PC-9 (cell line): ENCODE results near the gene UPF2.

Source experiments
- EZH2 ChIP-seq: fragments of 200-600 bp; sonication (generic); IDR thresholded peaks from 2 replicates; pipeline ENCODE4 v1.8.0; 2017; ENCODE audit warnings: antibody characterized with exemption, low read depth
- TF ChIP-seq, protein P1 (sequence below): fragments of 200-600 bp; sonication (generic); conservative IDR thresholded peaks from 2 replicates; pipeline ENCODE4 v1.6.1; 2017; ENCODE audit warnings: mixed run types, antibody characterized with exemption, mild to moderate bottlenecking, moderate library complexity

DNA sequence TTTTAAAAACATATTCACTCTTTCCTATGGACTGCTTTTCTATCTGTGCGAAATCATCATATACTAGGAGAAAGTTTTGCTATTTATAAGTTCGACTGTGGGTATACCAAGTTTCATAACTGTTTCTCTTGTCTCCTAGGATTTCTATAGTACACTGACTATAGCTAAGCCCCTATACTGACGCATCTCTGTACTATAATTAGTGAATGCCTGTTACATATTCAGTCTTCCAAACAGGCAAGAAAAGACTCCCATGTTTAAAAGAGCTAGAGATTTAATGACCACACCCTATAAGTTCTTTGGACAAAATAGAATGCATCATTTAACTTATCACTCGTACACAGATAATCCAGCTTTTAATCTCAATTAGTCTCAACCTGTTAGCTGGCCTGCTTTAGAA, 80.8 kb downstream of the UPF2 start:
- TF ChIP-seq, protein P1, sequence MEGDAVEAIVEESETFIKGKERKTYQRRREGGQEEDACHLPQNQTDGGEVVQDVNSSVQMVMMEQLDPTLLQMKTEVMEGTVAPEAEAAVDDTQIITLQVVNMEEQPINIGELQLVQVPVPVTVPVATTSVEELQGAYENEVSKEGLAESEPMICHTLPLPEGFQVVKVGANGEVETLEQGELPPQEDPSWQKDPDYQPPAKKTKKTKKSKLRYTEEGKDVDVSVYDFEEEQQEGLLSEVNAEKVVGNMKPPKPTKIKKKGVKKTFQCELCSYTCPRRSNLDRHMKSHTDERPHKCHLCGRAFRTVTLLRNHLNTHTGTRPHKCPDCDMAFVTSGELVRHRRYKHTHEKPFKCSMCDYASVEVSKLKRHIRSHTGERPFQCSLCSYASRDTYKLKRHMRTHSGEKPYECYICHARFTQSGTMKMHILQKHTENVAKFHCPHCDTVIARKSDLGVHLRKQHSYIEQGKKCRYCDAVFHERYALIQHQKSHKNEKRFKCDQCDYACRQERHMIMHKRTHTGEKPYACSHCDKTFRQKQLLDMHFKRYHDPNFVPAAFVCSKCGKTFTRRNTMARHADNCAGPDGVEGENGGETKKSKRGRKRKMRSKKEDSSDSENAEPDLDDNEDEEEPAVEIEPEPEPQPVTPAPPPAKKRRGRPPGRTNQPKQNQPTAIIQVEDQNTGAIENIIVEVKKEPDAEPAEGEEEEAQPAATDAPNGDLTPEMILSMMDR, result no peak
- TF ChIP-seq EZH2, result no peak
